CD4-positive, CD25-positive, alpha-beta regulatory T cell (primary cell): Measurements from ENCODE around the gene RAP2A. TPM values are rescaled to one million over a fixed set of nuclear protein-coding genes. Genes with fewer than 3 reads are reported as not detected.

Experiments used
- ATAC-seq, 2 donors: fragments of 150-1000 bp; cut with Tn5 transposase; one replicate each; pipeline ENCODE4 v1.10.0; 2021; ENCODE audit warnings: low read depth in 2 of 2, moderate number of reproducible peaks in 2 of 2, moderate library complexity in 1 of 2
- DNase-seq, 3 donors: peaks; one replicate each; pipeline versions ENCODE4 v3.0.0 to v3.0.0-alpha.2; 2012 to 2022; ENCODE audit warnings: mixed read lengths in 1 of 3
- H3K27ac ChIP-seq: one replicate; pipeline ENCODE4 v1.7.0; 2013; ENCODE audit warnings: mild to moderate bottlenecking, low read length; ENCODE audit not compliant: insufficient read depth, poor library complexity, severe bottlenecking
- H3K27me3 ChIP-seq: one replicate; pipeline ENCODE4 v1.7.0; 2013; ENCODE audit warnings: low read length; ENCODE audit not compliant: control insufficient read depth, insufficient read depth
- H3K36me3 ChIP-seq: one replicate; pipeline ENCODE4 v1.7.0; 2013; ENCODE audit warnings: mild to moderate bottlenecking, low read length, moderate library complexity; ENCODE audit not compliant: control insufficient read depth, insufficient read depth
- H3K4me1 ChIP-seq: 2 replicates; pipeline ENCODE4 v1.7.0; 2013; ENCODE audit warnings: mild to moderate bottlenecking, low read length; ENCODE audit not compliant: insufficient read depth, control insufficient read depth, poor library complexity, severe bottlenecking
- H3K4me3 ChIP-seq: one replicate; pipeline ENCODE4 v1.7.0; 2013; ENCODE audit warnings: low read depth, mild to moderate bottlenecking, low read length, moderate library complexity
- H3K9me3 ChIP-seq, 2 experiments: 1 replicate in 1 of 2; 2 replicates in 1 of 2; pipeline ENCODE4 v1.7.0; 2013; ENCODE audit warnings: low read length in 2 of 2, mild to moderate bottlenecking in 1 of 2, moderate library complexity in 1 of 2; ENCODE audit not compliant: control insufficient read depth in 2 of 2
- H3K27ac Mint-ChIP-seq, 3 donors: one replicate each; pipeline ENCODE4 v1.8.0; 2020 to 2022; ENCODE audit warnings: mild to moderate bottlenecking in 3 of 3, mixed read lengths in 3 of 3, moderate library complexity in 2 of 3
- H3K27me3 Mint-ChIP-seq: one replicate; pipeline ENCODE4 v1.8.0; 2022; ENCODE audit warnings: mild to moderate bottlenecking, mixed read lengths
- H3K36me3 Mint-ChIP-seq: one replicate; pipeline ENCODE4 v1.8.0; 2020; ENCODE audit warnings: mixed read lengths
- H3K4me1 Mint-ChIP-seq, 4 donors: one replicate each; pipeline ENCODE4 v1.8.0; 2020 to 2022; ENCODE audit warnings: mixed read lengths in 4 of 4, mild to moderate bottlenecking in 1 of 4
- H3K4me3 Mint-ChIP-seq, 4 donors: one replicate each; pipeline ENCODE4 v1.8.0; 2020 to 2022; ENCODE audit warnings: mild to moderate bottlenecking in 4 of 4, mixed read lengths in 4 of 4, moderate library complexity in 3 of 4
- H3K9me3 Mint-ChIP-seq, 7 donors: one replicate each; pipeline ENCODE4 v1.8.0; 2020 to 2022; ENCODE audit warnings: mixed read lengths in 7 of 7, mild to moderate bottlenecking in 3 of 7, moderate library complexity in 2 of 7
- polyA plus RNA-seq, 4 donors: library from polyadenylated mRNA; unstranded; fragments of 300-500 nt; fragmentation: Illumina TruSeq; gene quantifications; one replicate each; pipeline ENCODE4 v1.2.3, GENCODE V29; 2021
- total RNA-seq: library from RNA; stranded (reverse); gene quantifications from one replicate; pipeline ENCODE4 v1.2.3, GENCODE V29; 2022

RAP2A gene
- total and polyA plus RNA-seq, 5 donors from 2014 or later: 2.6 to 24.0 (median 4.9) TPM

GRCh38 chr13:97517967-97518366 lies 84.0 kb downstream of the RAP2A start:
- H3K9me3 Mint-ChIP-seq: peaks cover 0 to 6% (median 2%) of the 10 kb centered on the region in 7 donors
- Histone ChIP-seq H3K4me1 (no peaks in the 10 kb centered on the region), H3K36me3 (no peaks in the 10 kb centered on the region), H3K27ac (no peak overlapping the region), H3K4me3 (no peak overlapping the region), H3K27me3 (no peaks in the 10 kb centered on the region), H3K9me3 (no peaks in the 10 kb centered on the region)
- H3K27me3 Mint-ChIP-seq: peaks cover 23% of the 10 kb centered on the region
- no peaks in the 10 kb centered on the region for H3K4me1 Mint-ChIP-seq
- ATAC-seq (no peak), DNase-seq (no peak)
- H3K36me3 Mint-ChIP-seq: no peaks in the 10 kb centered on the region
- no peak overlapping the region for H3K27ac Mint-ChIP-seq
- no peak overlapping the region for H3K4me3 Mint-ChIP-seq

Other genes starting within 250 kb of the RAP2A start
- gene MBNL2, start 211.8 kb upstream of the RAP2A start, total RNA-seq: 37.2 TPM
- gene MBNL2, start 211.8 kb upstream of the RAP2A start, polyA plus RNA-seq: 10 to 100 TPM; 15.6 to 18.5 (median 16.7) TPM